Erythroblast (primary cell): ENCODE measurements around the gene FNIP2.
"Not testable (repeated sequence)": the region's sequence is repeated elsewhere in the genome, so short reads cannot be mapped to it uniquely, and the experiment has no call there.

ENCODE experiments used
- GATA1 ChIP-seq: IDR thresholded peaks from 2 replicates; pipeline ENCODE4 v1.6.1; 2011; ENCODE audit warnings: low read depth, mild to moderate bottlenecking, control low read depth, low read length, moderate library complexity
- POLR2A ChIP-seq: IDR thresholded peaks from 2 replicates; pipeline ENCODE4 v1.6.1; 2011; ENCODE audit warnings: mild to moderate bottlenecking, low read length

- not testable (repeated sequence) for TF ChIP-seq POLR2A, GATA1
Observed at GRCh38 chr4:158900408-158900807, 131.6 kb downstream of the FNIP2 start.
